Suprapubic skin (tissue), 4 donors: Measurements from ENCODE around the gene UPF2. TPM values are rescaled to one million over a fixed set of nuclear protein-coding genes. Genes with fewer than 3 reads are reported as not detected.
A peak's percentile ranks its signal among the peaks of the same experiment; 100 is the strongest.

ENCODE experiments used
- DNase-seq, 2 donors: peaks; one replicate each; pipeline ENCODE4 v3.0.0-alpha.2; 2019; ENCODE audit warnings: low spot score in 2 of 2
- H3K27ac ChIP-seq: fragments of 200-600 bp; sonication (generic); one replicate; pipeline ENCODE4 v1.5.1; 2019
- H3K27me3 ChIP-seq: fragments of 200-600 bp; sonication (generic); one replicate; pipeline ENCODE4 v1.5.1; 2019
- H3K36me3 ChIP-seq: fragments of 200-600 bp; sonication (generic); one replicate; pipeline ENCODE4 v1.5.1; 2019
- H3K4me1 ChIP-seq: fragments of 200-600 bp; sonication (generic); one replicate; pipeline ENCODE4 v1.5.1; 2019
- H3K4me3 ChIP-seq: fragments of 200-600 bp; sonication (generic); one replicate; pipeline ENCODE4 v1.5.1; 2019; ENCODE audit warnings: mild to moderate bottlenecking
- H3K9me3 ChIP-seq: fragments of 200-600 bp; sonication (generic); one replicate; pipeline ENCODE4 v1.5.1; 2019
- CTCF ChIP-seq, 2 donors: fragments of 200-600 bp in 1 of 2; fragments of 450-650 bp in 1 of 2; sonication (generic) in 1 of 2; IDR thresholded peaks; one replicate each; pipeline ENCODE4 v1.5.1; 2016 to 2019; ENCODE audit warnings: antibody characterized with exemption in 2 of 2, mild to moderate bottlenecking in 1 of 2, moderate library complexity in 1 of 2
- EP300 ChIP-seq: sonication (generic); formaldehyde crosslinking; IDR thresholded peaks from one replicate; pipeline ENCODE4 v1.6.1; 2017; ENCODE audit warnings: antibody characterized with exemption
- POLR2A ChIP-seq, 2 donors: fragments of 450-650 bp; IDR thresholded peaks; one replicate each; pipeline ENCODE4 v1.6.1; 2017; ENCODE audit warnings: antibody characterized with exemption in 2 of 2, mild to moderate bottlenecking in 2 of 2, moderate library complexity in 2 of 2
- POLR2AphosphoS5 ChIP-seq, 3 donors: sonication (generic); formaldehyde crosslinking; IDR thresholded peaks; one replicate each; pipeline ENCODE4 v1.6.1; 2017; ENCODE audit warnings: antibody characterized with exemption in 3 of 3
- WGBS: methylation state at CpG from one replicate; pipeline ENCODE4 v1.1.5; 2018; 5-methylcytosine and 5-hydroxymethylcytosine counted together
- total RNA-seq, 4 donors: library from RNA; depleted of rRNA; stranded (reverse); fragments of >200 nt; gene quantifications; one replicate each; pipeline ENCODE4 v1.1.0, GENCODE V29; 2016

UPF2 gene
- total RNA-seq = 10 to 100 TPM; 15.6 to 31.9 (median 16.1) TPM

DNA sequence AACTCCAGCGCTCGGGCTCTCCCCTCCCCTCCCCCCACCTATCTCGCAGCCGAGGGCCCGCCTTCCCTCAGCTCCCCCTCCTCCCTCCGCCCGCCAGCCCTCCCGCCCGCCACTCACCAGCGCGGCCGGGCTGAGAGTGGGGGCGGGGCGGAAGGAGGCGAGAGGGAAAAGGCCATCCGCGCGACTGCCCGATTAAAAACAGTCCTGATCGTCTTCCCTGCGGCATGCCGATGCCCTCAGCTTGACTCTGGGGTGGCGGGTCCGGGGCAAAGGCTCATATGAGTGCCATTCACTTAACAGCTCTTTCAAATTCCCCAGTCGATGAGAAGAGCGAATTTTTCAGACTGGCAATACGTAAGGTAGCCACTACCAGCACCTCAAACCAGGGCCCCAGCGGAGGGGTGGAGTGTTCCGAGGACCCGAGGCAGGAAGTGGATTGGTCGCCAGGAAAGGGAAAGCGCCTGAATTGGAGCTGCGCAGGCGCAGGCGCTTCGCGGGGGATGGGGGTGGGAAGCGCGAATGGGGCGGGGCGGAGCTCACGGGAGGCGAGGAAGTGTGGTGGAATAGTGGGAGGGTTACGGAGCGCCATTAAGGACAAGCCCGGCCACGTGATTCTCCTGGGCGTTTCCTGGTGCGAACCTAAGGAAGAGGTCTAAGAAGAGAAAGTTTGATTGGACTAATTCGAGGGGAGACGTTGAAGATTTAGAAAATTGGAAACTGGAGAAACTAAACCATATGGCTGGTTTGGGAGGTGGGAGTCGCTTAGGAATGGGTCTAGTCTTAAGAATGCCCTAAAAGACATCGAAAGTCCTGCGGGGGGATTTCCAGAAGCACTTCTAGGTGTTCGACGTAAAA lies at the start of gene UPF2:
Gene UPF2, minus strand, starts transcription at position 13 of the 855 bp plus-strand sequence. CDS start 7,386 bp downstream, outside the sequence.
- no peak for TF ChIP-seq POLR2A (IDR thresholded peaks at IDR 0.05)
- TF ChIP-seq POLR2AphosphoS5 (IDR thresholded peaks at IDR 0.05) = peak in 2 of 3 donors; percentile 60 to 76
- Histone ChIP-seq H3K4me3 (peak within 1 kb of the TSS; percentile 97), H3K36me3 (no peaks in the 10 kb centered on the region), H3K4me1 (peaks cover 20% of the 10 kb centered on the region), H3K27me3 (no peaks in the 10 kb centered on the region), H3K9me3 (no peaks in the 10 kb centered on the region), H3K27ac (peak within 1 kb of the TSS; percentile 94)
- WGBS = 6% methylated on average over 35 of the region's 56 CpGs
- DNase-seq = peak; percentile 98 to 99

- Histone ChIP-seq H3K9me3 (no peaks in the 10 kb centered on the region), H3K36me3 (peaks cover 57% of the 10 kb centered on the region), H3K27ac (no peak overlapping the region), H3K4me1 (no peaks in the 10 kb centered on the region), H3K4me3 (no peak overlapping the region), H3K27me3 (no peaks in the 10 kb centered on the region)
- TF ChIP-seq CTCF (IDR thresholded peaks at IDR 0.05) (no peak), POLR2AphosphoS5 (IDR thresholded peaks at IDR 0.05) (no peak), POLR2A (IDR thresholded peaks at IDR 0.05) (no peak), EP300 (no peak)
- WGBS = 86% methylated on average over 4 of the region's 4 CpGs
- no peak for DNase-seq
These were observed 48.8 kb upstream of the UPF2 start for GRCh38 chr10:12091421-12091820.

- Histone ChIP-seq H3K4me1 (no peaks in the 10 kb centered on the region), H3K27ac (no peak overlapping the region), H3K27me3 (no peaks in the 10 kb centered on the region), H3K36me3 (peaks cover 67% of the 10 kb centered on the region), H3K4me3 (no peak overlapping the region), H3K9me3 (no peaks in the 10 kb centered on the region)
- TF ChIP-seq EP300 (no peak), POLR2A (IDR thresholded peaks at IDR 0.05) (no peak), CTCF (IDR thresholded peaks at IDR 0.05) (no peak), POLR2AphosphoS5 (IDR thresholded peaks at IDR 0.05) (no peak)
- DNase-seq = no peak
- 94% methylated on average over 14 of the region's 14 CpGs for WGBS
These were observed 46.3 kb upstream of the UPF2 start for GRCh38 chr10:12088919-12089318.

DNA sequence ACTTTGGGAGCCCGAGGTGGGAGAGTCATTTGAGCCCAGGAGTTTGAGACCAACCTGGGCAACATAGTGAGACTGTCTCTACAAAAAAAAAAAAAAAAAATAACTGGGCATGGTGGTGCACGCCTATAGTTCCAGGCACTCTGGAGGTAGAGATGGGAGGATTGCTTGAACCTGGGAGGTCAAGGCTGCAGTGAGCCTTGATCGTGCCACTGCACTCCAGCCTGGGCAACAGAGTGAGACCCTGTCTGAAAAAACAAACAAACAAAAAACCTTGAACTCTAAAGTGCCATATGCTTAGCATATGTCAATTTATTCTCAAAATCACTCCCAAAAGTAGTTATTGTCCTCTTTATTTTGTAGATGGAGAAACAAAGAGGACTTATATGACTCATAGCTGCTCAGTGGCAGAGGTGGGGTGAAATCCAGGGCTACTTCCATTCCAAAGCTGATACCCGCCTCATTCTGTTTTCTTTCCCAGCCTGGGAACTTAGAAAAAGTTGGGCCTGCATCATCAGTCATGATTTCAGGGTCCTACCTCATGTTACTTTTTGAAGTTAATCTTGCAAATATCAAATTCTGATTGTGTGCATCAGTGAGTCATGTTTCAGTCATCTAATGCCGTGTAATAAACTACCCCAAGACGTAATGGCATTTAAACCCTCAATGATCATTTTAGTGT lies 39.4 kb upstream of the UPF2 start:
- TF ChIP-seq POLR2A (IDR thresholded peaks at IDR 0.05) = no peak
- TF ChIP-seq EP300 = no peak
- TF ChIP-seq POLR2AphosphoS5 (IDR thresholded peaks at IDR 0.05) = no peak
- no peak for TF ChIP-seq CTCF (IDR thresholded peaks at IDR 0.05)
- WGBS = 72% methylated on average over 6 of the region's 6 CpGs
- no peaks in the 10 kb centered on the region for H3K4me1 ChIP-seq
- H3K27ac ChIP-seq = no peak overlapping the region
- DNase-seq = no peak
- H3K9me3 ChIP-seq = no peaks in the 10 kb centered on the region
- peaks cover 29% of the 10 kb centered on the region for H3K36me3 ChIP-seq
- H3K27me3 ChIP-seq = no peaks in the 10 kb centered on the region
- H3K4me3 ChIP-seq = no peak overlapping the region

DNA sequence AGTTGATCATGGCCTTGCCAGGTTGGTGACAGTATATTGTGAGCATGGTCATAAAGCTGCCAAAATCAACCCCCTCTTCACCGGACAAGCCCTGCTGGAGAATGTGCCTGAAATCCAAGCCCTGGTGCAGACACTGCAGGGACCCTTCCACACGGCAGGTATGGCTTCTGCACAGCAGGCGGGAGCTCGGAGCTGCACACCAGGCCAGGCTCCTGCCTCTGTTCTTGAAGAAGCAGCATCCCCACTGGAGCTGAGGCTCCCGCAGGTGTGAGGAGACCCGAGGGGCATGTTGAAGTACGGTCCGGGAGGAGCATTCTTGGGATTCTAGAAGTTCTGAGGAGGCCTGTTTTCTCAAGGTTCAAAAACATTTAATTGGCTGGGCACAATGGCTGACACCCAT lies 38.9 kb upstream of the UPF2 start:
- Histone ChIP-seq H3K36me3 (peaks cover 23% of the 10 kb centered on the region), H3K27me3 (no peaks in the 10 kb centered on the region), H3K27ac (no peak overlapping the region), H3K4me3 (no peak overlapping the region), H3K9me3 (no peaks in the 10 kb centered on the region), H3K4me1 (no peaks in the 10 kb centered on the region)
- no peak for TF ChIP-seq EP300
- no peak for TF ChIP-seq POLR2A (IDR thresholded peaks at IDR 0.05)
- TF ChIP-seq POLR2AphosphoS5 (IDR thresholded peaks at IDR 0.05) = no peak
- no peak for TF ChIP-seq CTCF (IDR thresholded peaks at IDR 0.05)
- DNase-seq = no peak
- WGBS = 91% methylated on average over 4 of the region's 8 CpGs
